Upper lobe of right lung (tissue), 1 donor: ENCODE data around the gene SERPINB2. TPM values are rescaled to one million over a fixed set of nuclear protein-coding genes. Genes with fewer than 3 reads are reported as not detected.
A peak's percentile ranks its signal among the peaks of the same experiment; 100 is the strongest.

Source experiments
- ATAC-seq: fragments of 200-7000 bp; cut with Tn5 transposase; one replicate; pipeline ENCODE4 v1.9.1; 2020; ENCODE audit warnings: mild to moderate bottlenecking, moderate library complexity
- DNase-seq: peaks from one replicate; pipeline ENCODE4 v3.0.0-alpha.2; 2020
- H3K27ac ChIP-seq: fragments of 200-600 bp; one replicate; pipeline ENCODE4 v1.8.0; 2022
- H3K27me3 ChIP-seq: fragments of 200-600 bp; one replicate; pipeline ENCODE4 v1.8.0; 2022; ENCODE audit warnings: mild to moderate bottlenecking
- H3K36me3 ChIP-seq: fragments of 200-600 bp; one replicate; pipeline ENCODE4 v1.8.0; 2022
- H3K4me1 ChIP-seq: fragments of 200-600 bp; one replicate; pipeline ENCODE4 v1.8.0; 2022
- H3K4me3 ChIP-seq: fragments of 200-600 bp; one replicate; pipeline ENCODE4 v1.8.0; 2022; ENCODE audit warnings: mild to moderate bottlenecking
- H3K9me3 ChIP-seq: fragments of 200-600 bp; one replicate; pipeline ENCODE4 v1.8.0; 2022
- CTCF ChIP-seq: fragments of 200-600 bp; IDR thresholded peaks from one replicate; pipeline ENCODE4 v1.8.0; 2022; ENCODE audit warnings: antibody characterized with exemption
- intact Hi-C: fragments of 100-400 bp; cut with DNase I; formaldehyde crosslinking; loops from one replicate; pipeline ENCODE4 v1.11.0; 2022
- total RNA-seq: library from RNA; stranded (reverse); fragmentation: NEBNext Ultra II Directional; extraction: Animal tissue kit (Norgen Biotek cat#: 25700); gene quantifications from one replicate; pipeline ENCODE4 v1.2.1, GENCODE V29; 2021
- donor health status: DM: no; HTN: yes; CAD: no; lungs with severe emphysema.

The SERPINB2 gene
- total RNA-seq, 1 donor from 2014 or later = 0.38 TPM

DNA sequence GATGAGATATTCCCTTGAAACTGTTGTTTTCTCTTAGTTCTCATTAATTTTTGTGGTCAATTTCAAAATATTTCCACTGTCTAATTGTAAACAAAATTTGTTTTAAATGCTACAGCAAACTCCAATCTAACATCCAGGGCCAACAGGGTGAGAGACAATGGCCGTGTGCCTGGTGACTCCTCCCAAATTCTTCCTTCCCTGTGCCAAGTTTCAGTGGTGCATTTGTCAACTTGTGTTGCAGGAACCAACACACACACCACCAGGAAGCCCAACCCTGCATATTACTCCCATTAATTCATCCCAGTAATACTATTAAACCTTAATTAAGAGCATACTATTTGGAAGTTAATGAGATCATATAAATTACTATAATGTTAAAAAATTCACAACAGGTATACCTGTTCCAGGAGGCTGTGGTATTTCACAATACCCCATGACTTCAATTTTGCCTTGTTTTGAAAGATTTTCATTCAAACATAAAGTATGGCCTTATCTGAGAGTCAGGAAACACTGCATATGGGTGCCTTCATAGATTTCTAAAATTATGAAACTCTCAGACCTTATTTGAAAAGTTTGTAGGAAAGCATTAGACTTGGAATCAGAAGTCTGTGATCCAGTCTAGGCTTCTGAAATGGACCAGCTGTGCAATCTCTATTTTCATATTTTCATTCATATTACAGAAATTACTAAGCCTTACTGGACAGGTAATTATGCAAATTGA, 1.1 kb downstream of the SERPINB2 start:
- H3K27me3 ChIP-seq = peaks cover 5% of the 10 kb centered on the region
- no peak for TF ChIP-seq CTCF
- H3K9me3 ChIP-seq = no peaks in the 10 kb centered on the region
- H3K4me3 ChIP-seq = no peak overlapping the region
- ATAC-seq = no peak
- intact Hi-C loops = no loop called here
- DNase-seq = no peak
- no peak overlapping the region for H3K27ac ChIP-seq
- no peaks in the 10 kb centered on the region for H3K4me1 ChIP-seq
- H3K36me3 ChIP-seq = no peaks in the 10 kb centered on the region

DNA sequence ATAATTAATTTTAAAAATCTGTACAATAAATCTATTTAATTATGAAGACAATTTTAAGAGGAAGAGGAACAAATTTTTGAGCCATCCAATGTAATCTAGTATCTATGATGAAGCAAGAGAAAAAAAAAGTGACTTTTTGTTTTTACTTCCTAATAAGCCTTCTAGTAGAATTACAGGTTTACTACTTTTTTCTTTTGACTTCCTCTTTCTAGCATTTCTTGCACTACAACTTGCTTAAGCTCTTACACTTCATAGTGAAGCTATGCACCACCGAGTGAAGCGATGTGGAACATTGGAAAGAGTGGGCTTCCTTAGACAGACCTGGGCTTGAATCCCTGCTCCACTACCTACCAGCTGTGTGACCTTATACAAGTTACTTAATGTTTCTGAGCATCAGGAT, 2.1 kb downstream of the SERPINB2 start:
- ATAC-seq (peak; percentile 50), DNase-seq (no peak)
- intact Hi-C loops = no loop called here
- H3K9me3 ChIP-seq = no peaks in the 10 kb centered on the region
- H3K36me3 ChIP-seq = no peaks in the 10 kb centered on the region
- H3K4me1 ChIP-seq = no peaks in the 10 kb centered on the region
- no peak overlapping the region for H3K4me3 ChIP-seq
- no peak for TF ChIP-seq CTCF
- H3K27ac ChIP-seq = no peak overlapping the region
- peaks cover 5% of the 10 kb centered on the region for H3K27me3 ChIP-seq

- Histone ChIP-seq H3K36me3 (no peaks in the 10 kb centered on the region), H3K4me3 (no peak overlapping the region), H3K4me1 (no peaks in the 10 kb centered on the region), H3K9me3 (no peaks in the 10 kb centered on the region), H3K27me3 (peaks cover 5% of the 10 kb centered on the region), H3K27ac (no peak overlapping the region)
- DNase-seq (no peak), ATAC-seq (no peak)
- no peak for TF ChIP-seq CTCF
- intact Hi-C loops = no loop called here
Measured at GRCh38 chr18:63890237-63890949, 2.9 kb downstream of the SERPINB2 start.

DNA sequence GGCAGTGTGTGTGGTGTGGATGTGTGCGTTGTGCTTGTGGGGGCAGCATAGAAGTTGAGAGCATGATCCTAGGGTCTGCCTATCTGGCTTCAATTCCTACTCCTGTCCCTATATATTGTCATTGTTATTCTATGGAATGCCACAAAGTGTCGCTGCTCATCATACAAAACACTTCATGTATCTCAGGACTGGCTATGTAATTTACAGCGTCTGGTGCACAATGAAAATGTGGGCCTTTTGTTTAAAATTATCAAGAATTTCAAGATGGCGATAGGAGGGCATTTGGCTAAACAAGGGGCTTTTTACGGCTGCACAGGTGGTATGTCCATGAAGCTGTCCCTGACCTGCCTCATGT, 3.4 kb downstream of the SERPINB2 start:
- peaks cover 5% of the 10 kb centered on the region for H3K27me3 ChIP-seq
- ATAC-seq (peak; percentile 41), DNase-seq (no peak)
- intact Hi-C loops = no loop called here
- no peaks in the 10 kb centered on the region for H3K9me3 ChIP-seq
- H3K4me1 ChIP-seq = no peaks in the 10 kb centered on the region
- H3K27ac ChIP-seq = no peak overlapping the region
- no peak overlapping the region for H3K4me3 ChIP-seq
- H3K36me3 ChIP-seq = no peaks in the 10 kb centered on the region
- TF ChIP-seq CTCF = no peak

DNA sequence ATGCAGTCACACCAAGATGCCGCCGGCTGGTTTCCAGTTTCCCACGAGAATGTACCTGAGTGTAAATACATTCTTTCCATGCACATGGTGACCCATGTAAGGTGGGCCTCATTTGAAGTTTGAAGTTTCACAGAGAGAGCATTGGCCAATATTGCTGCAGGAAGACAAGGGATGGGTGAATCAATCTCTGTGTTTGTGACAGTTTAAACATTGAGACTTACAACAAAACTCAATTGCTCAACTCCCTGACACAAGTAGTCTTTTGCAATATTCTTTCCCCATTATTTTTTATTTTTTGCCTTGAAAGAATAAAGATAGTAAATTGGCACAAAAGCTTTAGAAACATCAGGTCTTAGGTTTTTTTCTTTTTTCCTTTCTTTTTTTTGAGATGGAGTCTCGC, 5.1 kb downstream of the SERPINB2 start:
- no peaks in the 10 kb centered on the region for H3K4me1 ChIP-seq
- no peak for ATAC-seq
- intact Hi-C loops = no loop called here
- TF ChIP-seq CTCF = no peak
- peaks cover 5% of the 10 kb centered on the region for H3K27me3 ChIP-seq
- no peak for DNase-seq
- H3K27ac ChIP-seq = no peak overlapping the region
- no peaks in the 10 kb centered on the region for H3K9me3 ChIP-seq
- H3K36me3 ChIP-seq = no peaks in the 10 kb centered on the region
- H3K4me3 ChIP-seq = no peak overlapping the region
